ENCODE measurements around the gene CALY. TPM values are rescaled to one million over a fixed set of nuclear protein-coding genes. Genes with fewer than 3 reads are reported as not detected.

Gene CALY
- total RNA-seq, 1 experiment from 2014 or later = 1.9 TPM

DNA sequence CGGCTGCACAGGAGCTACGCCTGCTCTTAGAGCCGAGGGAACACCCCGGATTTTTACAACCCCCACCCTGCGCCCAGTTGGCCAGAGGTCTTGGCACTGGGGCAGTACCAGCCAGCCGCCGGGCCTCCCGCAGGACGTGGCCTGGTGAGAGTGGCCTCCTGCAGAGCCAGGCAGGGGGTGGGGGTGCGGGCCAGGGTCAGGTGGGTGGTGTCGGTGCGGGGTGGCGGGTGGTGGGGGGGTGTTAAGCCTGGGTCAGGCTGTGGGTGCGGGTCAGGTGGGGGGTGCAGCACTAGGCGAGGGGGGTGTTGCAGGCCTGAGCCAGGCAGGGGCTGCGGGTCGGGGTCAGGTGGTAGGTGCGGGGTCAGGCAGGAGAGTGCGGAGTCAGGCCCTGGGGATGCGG, 35.8 kb upstream of the CALY start:
- no TSS peak for BruUV-seq (replicated peaks)
- ATAC-seq (no peak), DNase-seq (ENCODE audit: low read depth, low spot score) (no peak)
- no peak overlapping the region for H3K27ac ChIP-seq (ENCODE audit: low read length)
- no peaks in the 10 kb centered on the region for H3K9me3 ChIP-seq (ENCODE audit: control insufficient read depth, insufficient read depth, low read depth, low read length)
- H3K4me3 ChIP-seq (ENCODE audit: low read depth in 2 of 2, low read length in 2 of 2) = peak overlapping the region; percentile 7 to 26
- H3K4me1 ChIP-seq (ENCODE audit: control insufficient read depth, insufficient read depth, low read length) = peaks cover 9% of the 10 kb centered on the region
- in situ Hi-C loops (cut with HindIII; ENCODE audit: low pct_unique_long_range_greater_than_20kb, low sequenced_read_pairs) (no loop called here), intact Hi-C loops (cut with micrococcal nuclease; ENCODE audit: unreplicated experiment) (no loop called here)
- TF ChIP-seq, protein P1, sequence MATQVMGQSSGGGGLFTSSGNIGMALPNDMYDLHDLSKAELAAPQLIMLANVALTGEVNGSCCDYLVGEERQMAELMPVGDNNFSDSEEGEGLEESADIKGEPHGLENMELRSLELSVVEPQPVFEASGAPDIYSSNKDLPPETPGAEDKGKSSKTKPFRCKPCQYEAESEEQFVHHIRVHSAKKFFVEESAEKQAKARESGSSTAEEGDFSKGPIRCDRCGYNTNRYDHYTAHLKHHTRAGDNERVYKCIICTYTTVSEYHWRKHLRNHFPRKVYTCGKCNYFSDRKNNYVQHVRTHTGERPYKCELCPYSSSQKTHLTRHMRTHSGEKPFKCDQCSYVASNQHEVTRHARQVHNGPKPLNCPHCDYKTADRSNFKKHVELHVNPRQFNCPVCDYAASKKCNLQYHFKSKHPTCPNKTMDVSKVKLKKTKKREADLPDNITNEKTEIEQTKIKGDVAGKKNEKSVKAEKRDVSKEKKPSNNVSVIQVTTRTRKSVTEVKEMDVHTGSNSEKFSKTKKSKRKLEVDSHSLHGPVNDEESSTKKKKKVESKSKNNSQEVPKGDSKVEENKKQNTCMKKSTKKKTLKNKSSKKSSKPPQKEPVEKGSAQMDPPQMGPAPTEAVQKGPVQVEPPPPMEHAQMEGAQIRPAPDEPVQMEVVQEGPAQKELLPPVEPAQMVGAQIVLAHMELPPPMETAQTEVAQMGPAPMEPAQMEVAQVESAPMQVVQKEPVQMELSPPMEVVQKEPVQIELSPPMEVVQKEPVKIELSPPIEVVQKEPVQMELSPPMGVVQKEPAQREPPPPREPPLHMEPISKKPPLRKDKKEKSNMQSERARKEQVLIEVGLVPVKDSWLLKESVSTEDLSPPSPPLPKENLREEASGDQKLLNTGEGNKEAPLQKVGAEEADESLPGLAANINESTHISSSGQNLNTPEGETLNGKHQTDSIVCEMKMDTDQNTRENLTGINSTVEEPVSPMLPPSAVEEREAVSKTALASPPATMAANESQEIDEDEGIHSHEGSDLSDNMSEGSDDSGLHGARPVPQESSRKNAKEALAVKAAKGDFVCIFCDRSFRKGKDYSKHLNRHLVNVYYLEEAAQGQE (IDR thresholded peaks at IDR 0.05; ENCODE audit: insufficient read depth in 1 of 2, low read depth in 2 of 2, low read length in 1 of 2) = no peak
- TF ChIP-seq, protein P2, sequence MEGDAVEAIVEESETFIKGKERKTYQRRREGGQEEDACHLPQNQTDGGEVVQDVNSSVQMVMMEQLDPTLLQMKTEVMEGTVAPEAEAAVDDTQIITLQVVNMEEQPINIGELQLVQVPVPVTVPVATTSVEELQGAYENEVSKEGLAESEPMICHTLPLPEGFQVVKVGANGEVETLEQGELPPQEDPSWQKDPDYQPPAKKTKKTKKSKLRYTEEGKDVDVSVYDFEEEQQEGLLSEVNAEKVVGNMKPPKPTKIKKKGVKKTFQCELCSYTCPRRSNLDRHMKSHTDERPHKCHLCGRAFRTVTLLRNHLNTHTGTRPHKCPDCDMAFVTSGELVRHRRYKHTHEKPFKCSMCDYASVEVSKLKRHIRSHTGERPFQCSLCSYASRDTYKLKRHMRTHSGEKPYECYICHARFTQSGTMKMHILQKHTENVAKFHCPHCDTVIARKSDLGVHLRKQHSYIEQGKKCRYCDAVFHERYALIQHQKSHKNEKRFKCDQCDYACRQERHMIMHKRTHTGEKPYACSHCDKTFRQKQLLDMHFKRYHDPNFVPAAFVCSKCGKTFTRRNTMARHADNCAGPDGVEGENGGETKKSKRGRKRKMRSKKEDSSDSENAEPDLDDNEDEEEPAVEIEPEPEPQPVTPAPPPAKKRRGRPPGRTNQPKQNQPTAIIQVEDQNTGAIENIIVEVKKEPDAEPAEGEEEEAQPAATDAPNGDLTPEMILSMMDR (IDR thresholded peaks at IDR 0.05) = no peak
- no peak for TF ChIP-seq SIN3A (IDR thresholded peaks at IDR 0.05; ENCODE audit: borderline replicate concordance, insufficient read depth, low read depth, low read length)
- TF ChIP-seq TCF7L2 (IDR thresholded peaks at IDR 0.05; ENCODE audit: low read depth, low read length) = no peak
- no peak for TF ChIP-seq POLR2AphosphoS5 (IDR thresholded peaks at IDR 0.05; ENCODE audit: low read depth, low read length)
- ChIA-PET CTCF (no interaction called here), POLR2A (no interaction called here)
- H3K36me3 ChIP-seq (ENCODE audit: control insufficient read depth, insufficient read depth, low read length) = peaks cover 12% of the 10 kb centered on the region; the same call in 1 of the 2 replicates
- no peaks in the 10 kb centered on the region for H3K27me3 ChIP-seq (ENCODE audit: control insufficient read depth, insufficient read depth, low read length)

DNA sequence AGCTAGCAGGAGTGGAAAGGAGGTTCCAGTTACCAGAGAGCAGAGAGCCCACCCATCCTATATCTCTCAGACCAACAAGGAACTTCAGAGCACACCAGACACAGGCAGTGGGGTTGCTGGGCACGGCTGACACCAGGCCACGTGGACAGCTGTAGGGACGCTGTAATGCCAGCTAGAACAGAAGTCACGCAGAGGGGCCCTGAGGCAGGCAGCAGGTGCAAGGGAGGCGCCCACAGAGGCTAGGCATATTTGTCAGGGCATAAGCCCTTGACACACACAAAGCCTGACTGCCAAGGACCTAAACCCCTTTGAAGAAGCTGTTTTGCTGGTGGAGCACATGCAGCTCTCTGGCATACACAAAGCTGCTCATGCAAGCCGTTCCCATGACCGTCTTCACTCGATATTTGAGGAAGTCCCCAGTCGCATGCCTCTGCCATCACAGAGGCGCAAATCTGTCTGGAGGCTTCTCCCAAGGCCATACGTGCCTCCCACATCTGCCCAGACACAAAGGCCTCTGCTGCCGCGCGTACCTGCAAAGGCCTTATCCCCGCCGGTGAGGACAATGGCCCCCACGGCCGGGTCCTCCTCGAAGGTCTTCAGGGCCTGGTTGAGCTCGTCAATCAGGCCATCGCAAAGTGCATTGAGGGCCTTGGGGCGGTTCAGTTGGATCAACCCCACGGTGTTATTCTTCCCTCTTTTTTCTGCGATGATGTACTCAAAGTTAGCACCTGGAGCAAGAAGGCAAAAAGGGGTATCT, 33.5 kb upstream of the CALY start:
- ATAC-seq = no peak
- no peak for DNase-seq (ENCODE audit: low read depth, low spot score)
- Histone ChIP-seq H3K9me3 (ENCODE audit: control insufficient read depth, insufficient read depth, low read depth, low read length) (no peaks in the 10 kb centered on the region), H3K4me3 (ENCODE audit: low read depth in 2 of 2, low read length in 2 of 2) (no peak overlapping the region), H3K27ac (ENCODE audit: low read length) (no peak overlapping the region), H3K4me1 (ENCODE audit: control insufficient read depth, insufficient read depth, low read length) (peaks cover 9% of the 10 kb centered on the region), H3K36me3 (ENCODE audit: control insufficient read depth, insufficient read depth, low read length) (peaks cover 14% of the 10 kb centered on the region; the same call in 1 of the 2 replicates), H3K27me3 (ENCODE audit: control insufficient read depth, insufficient read depth, low read length) (no peaks in the 10 kb centered on the region)
- TF ChIP-seq, protein P2 (IDR thresholded peaks at IDR 0.05) = no peak
- TF ChIP-seq TCF7L2 (IDR thresholded peaks at IDR 0.05; ENCODE audit: low read depth, low read length) = no peak
- TF ChIP-seq SIN3A (IDR thresholded peaks at IDR 0.05; ENCODE audit: borderline replicate concordance, insufficient read depth, low read depth, low read length) = no peak
- no peak for TF ChIP-seq POLR2AphosphoS5 (IDR thresholded peaks at IDR 0.05; ENCODE audit: low read depth, low read length)
- TF ChIP-seq, protein P1 (IDR thresholded peaks at IDR 0.05; ENCODE audit: insufficient read depth in 1 of 2, low read depth in 2 of 2, low read length in 1 of 2) = no peak
- TSS peak; percentile 53 for BruUV-seq (replicated peaks)
- POLR2A ChIA-PET = no interaction called here
- CTCF ChIA-PET = no interaction called here
- intact Hi-C loops (cut with micrococcal nuclease; ENCODE audit: unreplicated experiment) (no loop called here), in situ Hi-C loops (cut with HindIII; ENCODE audit: low pct_unique_long_range_greater_than_20kb, low sequenced_read_pairs) (no loop called here)
